Urinary bladder (tissue), 4 donors: ENCODE measurements around the gene CCND1. TPM values are rescaled to one million over a fixed set of nuclear protein-coding genes. Genes with fewer than 3 reads are reported as not detected.
A peak's percentile ranks its signal among the peaks of the same experiment; 100 is the strongest.

ENCODE experiments used
- DNase-seq: peaks from one replicate; pipeline ENCODE4 v3.0.0-alpha.2; 2015; ENCODE audit errors: extremely low spot score
- H3K27ac ChIP-seq: one replicate; pipeline ENCODE4 v1.5.1; 2013; ENCODE audit warnings: low read depth, mild to moderate bottlenecking, moderate library complexity
- H3K36me3 ChIP-seq: one replicate; pipeline ENCODE4 v1.6.1; 2013; ENCODE audit warnings: mild to moderate bottlenecking, moderate library complexity; ENCODE audit not compliant: insufficient read depth
- H3K4me1 ChIP-seq: one replicate; pipeline ENCODE4 v1.6.1; 2013; ENCODE audit warnings: mild to moderate bottlenecking, moderate library complexity; ENCODE audit not compliant: insufficient read depth
- H3K4me3 ChIP-seq: one replicate; pipeline ENCODE4 v1.5.1; 2013; ENCODE audit warnings: low read depth, low read length
- WGBS: extraction: QIAGEN DNeasy Blood & Tissue Kit; methylation state at CpG from one replicate; pipeline ENCODE4 v1.1.7; 2013; 5-methylcytosine and 5-hydroxymethylcytosine counted together
- polyA plus RNA-seq: library from polyadenylated mRNA; stranded (reverse); fragments of 200-250 nt; gene quantifications from one replicate; pipeline ENCODE4 v1.2.3, GENCODE V29; 2013
- total RNA-seq: library from RNA; depleted of rRNA; stranded (reverse); fragments of >200 nt; gene quantifications from one replicate; pipeline ENCODE4 v1.2.3, GENCODE V29; 2014
- donor health status: healthy with polysubstance abuse.
- donor health status: healthy.

Gene CCND1
- total and polyA plus RNA-seq, 2 donors, result 17.5 to 78.8 TPM

GRCh38 chr11:69630017-69630416 lies 10.9 kb upstream of the CCND1 start:
- WGBS, result over 99% methylated on average over 2 of the region's 2 CpGs

GRCh38 chr11:69630424-69630823 lies 10.5 kb upstream of the CCND1 start:
- H3K27ac ChIP-seq, result no peak overlapping the region
- H3K4me3 ChIP-seq, result no peak overlapping the region
- 91% methylated on average over 8 of the region's 8 CpGs for WGBS
- no peaks in the 10 kb centered on the region for H3K36me3 ChIP-seq
- no peaks in the 10 kb centered on the region for H3K4me1 ChIP-seq
- no peak for DNase-seq

More at GRCh38 chr11:69630017-69630416, 10.9 kb upstream of the CCND1 start:
- no peaks in the 10 kb centered on the region for H3K4me1 ChIP-seq
- DNase-seq, result no peak
- H3K27ac ChIP-seq, result no peak overlapping the region
- H3K4me3 ChIP-seq, result no peak overlapping the region
- H3K36me3 ChIP-seq, result no peaks in the 10 kb centered on the region

GRCh38 chr11:69632900-69633299 lies 8.1 kb upstream of the CCND1 start:
- WGBS, result 97% methylated on average over 4 of the region's 4 CpGs
- DNase-seq, result no peak

GRCh38 chr11:69634069-69634468 lies 6.9 kb upstream of the CCND1 start:
- no peaks in the 10 kb centered on the region for H3K36me3 ChIP-seq
- 90% methylated on average over 6 of the region's 6 CpGs for WGBS
- no peak for DNase-seq
- H3K27ac ChIP-seq, result no peak overlapping the region
- peaks cover 2% of the 10 kb centered on the region for H3K4me1 ChIP-seq
- H3K4me3 ChIP-seq, result no peak overlapping the region

More at GRCh38 chr11:69632900-69633299, 8.1 kb upstream of the CCND1 start:
- H3K36me3 ChIP-seq, result no peaks in the 10 kb centered on the region
- peaks cover 2% of the 10 kb centered on the region for H3K4me1 ChIP-seq
- H3K27ac ChIP-seq, result no peak overlapping the region
- no peak overlapping the region for H3K4me3 ChIP-seq

GRCh38 chr11:69634590-69634989 lies 6.4 kb upstream of the CCND1 start:
- peaks cover 2% of the 10 kb centered on the region for H3K4me1 ChIP-seq
- H3K27ac ChIP-seq, result no peak overlapping the region
- no peak overlapping the region for H3K4me3 ChIP-seq
- H3K36me3 ChIP-seq, result no peaks in the 10 kb centered on the region
- WGBS, result 83% methylated on average over 7 of the region's 7 CpGs
- DNase-seq, result no peak

- WGBS, result 86% methylated on average over 6 of the region's 6 CpGs
- Histone ChIP-seq H3K4me3 (no peak overlapping the region), H3K36me3 (no peaks in the 10 kb centered on the region), H3K27ac (no peak overlapping the region), H3K4me1 (peaks cover 2% of the 10 kb centered on the region)
- no peak for DNase-seq
These were observed 5.8 kb upstream of the CCND1 start for GRCh38 chr11:69635195-69635594.

GRCh38 chr11:69635804-69636511 lies 5.0 kb upstream of the CCND1 start:
- DNase-seq, result no peak
- no peaks in the 10 kb centered on the region for H3K36me3 ChIP-seq
- H3K4me1 ChIP-seq, result peaks cover 2% of the 10 kb centered on the region
- 15% methylated on average over 17 of the region's 17 CpGs for WGBS
- no peak overlapping the region for H3K4me3 ChIP-seq
- no peak overlapping the region for H3K27ac ChIP-seq

- H3K27ac ChIP-seq, result no peak overlapping the region
- no peak overlapping the region for H3K4me3 ChIP-seq
- WGBS, result 3% methylated on average over 63 of the region's 63 CpGs
- H3K4me1 ChIP-seq, result peaks cover 2% of the 10 kb centered on the region
- DNase-seq, result no peak
- no peaks in the 10 kb centered on the region for H3K36me3 ChIP-seq
These were observed 4.3 kb upstream of the CCND1 start for GRCh38 chr11:69636512-69637197.

GRCh38 chr11:69637198-69637940 lies 3.6 kb upstream of the CCND1 start:
- H3K27ac ChIP-seq, result no peak overlapping the region
- no peak overlapping the region for H3K4me3 ChIP-seq

GRCh38 chr11:69637941-69638871 lies 2.8 kb upstream of the CCND1 start:
- no peak overlapping the region for H3K4me3 ChIP-seq

More at GRCh38 chr11:69637198-69637940, 3.6 kb upstream of the CCND1 start:
- 21% methylated on average over 67 of the region's 67 CpGs for WGBS
- DNase-seq, result no peak
- no peaks in the 10 kb centered on the region for H3K36me3 ChIP-seq
- peaks cover 2% of the 10 kb centered on the region for H3K4me1 ChIP-seq

GRCh38 chr11:69638941-69639681 lies 1.8 kb upstream of the CCND1 start:
- H3K4me3 ChIP-seq, result peak overlapping the region; percentile 27
- peaks cover 2% of the 10 kb centered on the region for H3K4me1 ChIP-seq
- 1% methylated on average over 64 of the region's 64 CpGs for WGBS
- DNase-seq, result peak; percentile 92
- H3K27ac ChIP-seq, result no peak overlapping the region
- H3K36me3 ChIP-seq, result no peaks in the 10 kb centered on the region

More at GRCh38 chr11:69637941-69638871, 2.8 kb upstream of the CCND1 start:
- WGBS, result 2% methylated on average over 78 of the region's 78 CpGs
- Histone ChIP-seq H3K27ac (no peak overlapping the region), H3K4me1 (peaks cover 2% of the 10 kb centered on the region), H3K36me3 (no peaks in the 10 kb centered on the region)
- no peak for DNase-seq

- 26% methylated on average over 9 of the region's 9 CpGs for WGBS
- Histone ChIP-seq H3K4me3 (no peak overlapping the region), H3K4me1 (peaks cover 3% of the 10 kb centered on the region), H3K27ac (no peak overlapping the region), H3K36me3 (no peaks in the 10 kb centered on the region)
- DNase-seq, result no peak
These were observed 1.1 kb upstream of the CCND1 start for GRCh38 chr11:69639831-69640230.
